ENCODE results near the gene NOS1AP.

Gene NOS1AP

GRCh38 chr1:162223488-162223887 is 154.0 kb downstream of the NOS1AP start:
- no peak for DNase-seq (ENCODE audit: low read depth)
- TF ChIP-seq, protein P1, sequence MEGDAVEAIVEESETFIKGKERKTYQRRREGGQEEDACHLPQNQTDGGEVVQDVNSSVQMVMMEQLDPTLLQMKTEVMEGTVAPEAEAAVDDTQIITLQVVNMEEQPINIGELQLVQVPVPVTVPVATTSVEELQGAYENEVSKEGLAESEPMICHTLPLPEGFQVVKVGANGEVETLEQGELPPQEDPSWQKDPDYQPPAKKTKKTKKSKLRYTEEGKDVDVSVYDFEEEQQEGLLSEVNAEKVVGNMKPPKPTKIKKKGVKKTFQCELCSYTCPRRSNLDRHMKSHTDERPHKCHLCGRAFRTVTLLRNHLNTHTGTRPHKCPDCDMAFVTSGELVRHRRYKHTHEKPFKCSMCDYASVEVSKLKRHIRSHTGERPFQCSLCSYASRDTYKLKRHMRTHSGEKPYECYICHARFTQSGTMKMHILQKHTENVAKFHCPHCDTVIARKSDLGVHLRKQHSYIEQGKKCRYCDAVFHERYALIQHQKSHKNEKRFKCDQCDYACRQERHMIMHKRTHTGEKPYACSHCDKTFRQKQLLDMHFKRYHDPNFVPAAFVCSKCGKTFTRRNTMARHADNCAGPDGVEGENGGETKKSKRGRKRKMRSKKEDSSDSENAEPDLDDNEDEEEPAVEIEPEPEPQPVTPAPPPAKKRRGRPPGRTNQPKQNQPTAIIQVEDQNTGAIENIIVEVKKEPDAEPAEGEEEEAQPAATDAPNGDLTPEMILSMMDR (conservative IDR thresholded peaks at IDR 0.05; ENCODE audit: low read depth, low read length): no peak
- H3K4me3 ChIP-seq (ENCODE audit: low read depth, low read length): no peak overlapping the region

DNA sequence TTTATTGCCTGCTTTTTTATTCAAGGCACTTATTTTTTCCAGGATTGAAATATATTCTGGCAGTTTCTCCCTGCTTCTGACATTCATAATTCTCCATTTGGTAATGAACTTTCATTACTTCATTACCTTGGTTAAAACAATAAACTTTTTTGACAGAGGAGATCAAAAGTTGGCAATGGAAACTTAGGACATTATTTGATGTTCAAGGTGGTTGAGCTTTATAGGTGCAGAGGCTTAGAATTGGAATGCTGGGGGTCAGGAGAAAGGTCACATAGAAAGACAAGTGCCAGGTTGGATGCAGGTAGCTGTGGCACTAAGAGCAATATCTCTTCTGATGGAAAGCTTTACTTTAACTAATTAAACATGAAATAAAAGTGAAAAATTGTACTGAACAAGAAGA is 154.8 kb downstream of the NOS1AP start:
- TF ChIP-seq, protein P1 (conservative IDR thresholded peaks at IDR 0.05; ENCODE audit: low read depth, low read length): no peak
- no peak for DNase-seq (ENCODE audit: low read depth)
- H3K4me3 ChIP-seq (ENCODE audit: low read depth, low read length): no peak overlapping the region

- no peak overlapping the region for H3K4me3 ChIP-seq (ENCODE audit: low read depth, low read length)
- no peak for DNase-seq (ENCODE audit: low read depth)
- TF ChIP-seq, protein P1 (conservative IDR thresholded peaks at IDR 0.05; ENCODE audit: low read depth, low read length): no peak
Observed at GRCh38 chr1:162228586-162228985, 159.1 kb downstream of the NOS1AP start.

DNA sequence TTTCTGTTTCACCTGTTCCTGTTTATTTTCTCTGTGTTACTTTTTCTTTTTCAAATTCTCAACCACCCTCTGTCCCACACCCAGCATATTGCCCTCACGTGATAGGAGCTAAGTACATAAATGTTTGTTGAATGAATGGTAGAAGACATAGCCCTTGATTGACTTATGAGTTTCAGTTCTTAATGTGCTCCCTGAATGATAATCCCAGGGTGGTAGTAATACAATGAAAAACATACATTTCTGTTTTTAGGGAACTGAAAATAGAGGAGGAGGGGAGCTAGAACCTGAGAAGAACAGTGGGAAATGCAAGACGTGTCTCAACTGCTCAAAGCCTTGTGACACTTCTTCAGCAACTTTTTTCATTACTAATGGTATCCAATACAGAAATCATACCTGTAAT is 160.1 kb downstream of the NOS1AP start:
- TF ChIP-seq, protein P1 (conservative IDR thresholded peaks at IDR 0.05; ENCODE audit: low read depth, low read length): no peak
- DNase-seq (ENCODE audit: low read depth): no peak
- no peak overlapping the region for H3K4me3 ChIP-seq (ENCODE audit: low read depth, low read length)

GRCh38 chr1:162230096-162230495 is 160.6 kb downstream of the NOS1AP start:
- H3K4me3 ChIP-seq (ENCODE audit: low read depth, low read length): no peak overlapping the region
- TF ChIP-seq, protein P1 (conservative IDR thresholded peaks at IDR 0.05; ENCODE audit: low read depth, low read length): peak; percentile 54
- peak; percentile 61 for DNase-seq (ENCODE audit: low read depth)

GRCh38 chr1:162230517-162230916 is 161.0 kb downstream of the NOS1AP start:
- no peak for DNase-seq (ENCODE audit: low read depth)
- TF ChIP-seq, protein P1 (conservative IDR thresholded peaks at IDR 0.05; ENCODE audit: low read depth, low read length): no peak
- no peak overlapping the region for H3K4me3 ChIP-seq (ENCODE audit: low read depth, low read length)

DNA sequence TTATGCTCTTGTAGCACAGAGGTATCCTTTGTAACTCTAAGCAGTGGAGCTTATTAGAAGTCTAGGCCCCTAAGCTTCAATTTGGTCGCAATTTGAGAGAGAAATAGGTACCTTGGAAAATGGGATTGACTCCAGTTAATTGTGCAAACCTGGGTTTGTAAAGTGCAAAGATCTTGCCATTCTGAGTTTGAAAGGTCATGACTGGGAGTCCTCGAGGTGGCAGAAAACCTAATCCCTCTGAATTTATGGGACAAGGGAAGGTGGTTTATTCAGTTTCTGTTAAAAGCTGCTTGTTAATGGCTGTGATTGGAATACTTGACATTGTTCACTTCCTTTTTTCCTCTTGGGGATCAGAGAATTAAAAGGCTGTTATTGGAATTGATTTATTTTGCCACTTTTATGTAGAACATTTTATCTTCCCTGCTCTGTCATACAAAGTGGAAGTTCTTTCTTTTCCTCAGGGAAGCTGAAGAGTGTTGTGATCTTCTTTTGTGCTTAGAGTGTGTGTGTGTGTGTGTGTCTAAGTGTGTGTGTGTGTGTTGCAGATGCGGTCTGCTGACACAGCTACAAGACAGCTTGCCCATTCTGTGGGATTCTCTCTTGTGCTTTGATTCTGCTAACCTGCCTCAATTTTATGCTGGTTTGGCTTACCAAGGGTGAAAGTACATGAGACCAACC is 162.7 kb downstream of the NOS1AP start:
- DNase-seq (ENCODE audit: low read depth): no peak
- H3K4me3 ChIP-seq (ENCODE audit: low read depth, low read length): no peak overlapping the region
- TF ChIP-seq, protein P1 (conservative IDR thresholded peaks at IDR 0.05; ENCODE audit: low read depth, low read length): no peak

Data from choroid plexus epithelial cell (primary cell).